Posterior vena cava (tissue), 2 donors: Measurements from ENCODE around the gene CHST9. TPM values are rescaled to one million over a fixed set of nuclear protein-coding genes. Genes with fewer than 3 reads are reported as not detected.

ENCODE experiments used
- DNase-seq: peaks from one replicate; pipeline ENCODE4 v3.0.0-alpha.2; 2020; ENCODE audit warnings: low spot score
- intact Hi-C, 2 donors: fragments of 100-400 bp; cut with DNase I; formaldehyde crosslinking; loops; one replicate each; pipeline versions ENCODE4 v1.14.1 to v1.14.2; 2022 to 2023
- total RNA-seq, 2 donors: library from RNA; stranded (reverse); fragmentation: NEBNext Ultra II Directional; extraction: Animal tissue kit (Norgen Biotek cat#: 25700); gene quantifications; one replicate each; pipeline ENCODE4 v1.2.1, GENCODE V29; 2021
- donor health status: DM: yes; HTN: yes; CAD: no.
- donor health status: DM: yes; HTN: yes; CAD: no.

The CHST9 gene
- total RNA-seq, 2 donors from 2014 or later: 0.14 TPM; not detected in 1

DNA sequence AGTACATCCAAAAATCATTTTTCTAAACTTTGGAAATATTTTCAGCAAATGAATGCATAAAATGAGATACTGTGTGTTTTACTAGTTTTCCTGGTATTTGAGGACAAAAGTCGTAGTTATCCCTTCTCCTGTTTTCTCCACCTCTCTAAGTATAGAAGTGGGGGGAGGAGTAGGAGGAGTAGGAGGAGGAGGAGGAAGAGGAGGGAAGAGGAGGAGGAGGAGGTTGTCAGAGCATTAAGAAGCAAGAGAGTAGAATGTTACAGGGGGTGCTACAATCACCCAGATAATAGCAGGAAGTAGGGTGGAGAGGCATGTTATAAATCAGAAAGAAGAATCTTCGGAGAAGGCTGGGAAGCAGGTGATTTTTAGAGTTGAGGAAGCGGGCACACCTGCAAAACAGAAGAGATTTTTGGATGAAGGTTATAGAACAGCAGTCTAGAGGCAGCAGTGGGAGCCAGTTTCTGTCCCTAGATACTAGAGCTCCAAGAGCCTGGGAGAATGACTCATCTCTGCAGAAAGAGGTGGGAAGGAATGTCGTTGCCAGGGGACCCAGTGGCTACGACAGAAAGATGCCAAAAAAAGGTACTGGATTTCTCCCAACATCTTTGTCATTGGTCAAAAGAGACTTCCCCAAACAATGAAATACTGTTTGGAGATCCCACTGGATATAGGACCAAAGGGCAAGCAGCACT, 275.4 kb downstream of the CHST9 start:
- intact Hi-C loops: loop anchor here in 1 of 2 donors (1.0 to 10.0 kb wide), 2 partner anchors 11 to 155 kb away; no protein-coding TSS in a partner anchor
- no peak for DNase-seq

DNA sequence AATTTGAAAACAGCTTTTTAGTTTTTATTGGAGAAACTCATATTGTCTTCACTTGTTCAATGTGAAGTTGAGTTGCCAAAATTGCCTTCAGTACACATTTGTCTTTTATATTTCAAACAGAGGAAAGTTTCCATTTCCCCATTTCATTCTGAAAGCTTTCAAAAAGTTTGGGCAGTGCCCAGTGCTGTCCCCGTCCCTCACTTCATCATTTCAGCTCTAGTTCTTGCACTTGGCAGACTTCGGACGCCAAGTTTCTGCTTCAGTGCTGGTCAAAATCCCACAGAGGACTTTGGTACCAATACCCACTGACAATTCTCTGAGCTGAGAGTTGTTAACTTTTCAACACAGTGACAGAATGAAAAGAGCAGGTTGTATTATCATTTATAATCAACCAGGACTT, 276.2 kb downstream of the CHST9 start:
- DNase-seq: no peak
- intact Hi-C loops: no loop called here

DNA sequence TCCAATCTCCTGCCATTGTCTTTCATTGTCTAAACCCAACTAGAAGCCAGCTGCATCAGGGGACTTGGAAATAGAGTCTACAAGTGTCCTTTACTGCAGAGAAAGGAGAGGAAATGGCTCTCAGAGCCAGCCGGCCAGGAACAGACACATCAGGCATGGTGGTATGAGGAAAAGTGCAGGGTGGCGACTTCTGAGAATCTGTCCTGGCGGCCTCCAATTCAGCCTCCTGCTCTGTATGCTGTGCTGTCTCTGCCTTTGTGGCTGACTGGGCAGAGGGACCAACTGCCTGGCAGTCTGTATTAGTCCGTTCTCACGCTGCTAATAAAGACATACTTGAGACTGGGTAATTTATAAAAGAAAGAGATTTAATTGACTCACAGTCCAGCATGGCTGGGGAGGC, 282.8 kb downstream of the CHST9 start:
- DNase-seq: no peak
- intact Hi-C loops: no loop called here

DNA sequence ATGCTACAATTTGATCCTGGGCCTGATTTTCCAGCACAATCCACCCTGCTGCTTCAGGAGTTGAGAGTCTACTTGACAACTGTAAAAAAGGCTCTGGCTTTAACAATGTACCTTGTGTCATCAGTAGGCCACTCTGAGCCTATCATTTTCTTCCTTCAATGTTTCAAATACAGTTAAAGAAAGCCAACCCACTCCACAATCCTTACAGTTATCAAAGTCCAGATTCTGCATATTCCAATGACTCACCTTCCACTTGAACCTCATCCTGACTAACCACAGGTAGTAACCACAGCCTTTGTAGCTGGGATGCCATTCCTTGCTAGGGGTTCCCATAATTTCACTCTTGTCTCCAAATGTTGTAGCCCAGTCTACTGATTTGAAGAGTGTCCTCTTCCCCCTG, 284.1 kb downstream of the CHST9 start:
- intact Hi-C loops: no loop called here
- DNase-seq: no peak

DNA sequence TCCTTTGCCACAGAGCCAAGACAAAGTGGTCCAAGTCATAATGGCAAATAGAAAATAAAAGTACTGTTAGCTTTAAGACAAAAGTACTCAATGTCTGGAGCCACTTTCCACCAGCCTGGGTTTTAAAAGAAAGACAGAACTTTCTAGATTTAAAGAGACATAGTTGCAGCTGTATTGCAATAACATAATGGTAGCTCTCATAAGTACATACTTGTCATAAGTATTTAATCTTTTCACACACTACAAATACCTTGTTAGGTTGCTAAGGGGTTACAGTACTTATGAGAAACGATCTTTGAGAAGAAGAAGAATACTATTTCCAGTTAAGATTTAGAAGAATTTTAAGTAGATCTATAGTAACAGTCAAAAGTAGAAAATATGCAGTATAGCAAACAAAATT, 290.7 kb downstream of the CHST9 start:
- DNase-seq: no peak
- intact Hi-C loops: no loop called here

DNA sequence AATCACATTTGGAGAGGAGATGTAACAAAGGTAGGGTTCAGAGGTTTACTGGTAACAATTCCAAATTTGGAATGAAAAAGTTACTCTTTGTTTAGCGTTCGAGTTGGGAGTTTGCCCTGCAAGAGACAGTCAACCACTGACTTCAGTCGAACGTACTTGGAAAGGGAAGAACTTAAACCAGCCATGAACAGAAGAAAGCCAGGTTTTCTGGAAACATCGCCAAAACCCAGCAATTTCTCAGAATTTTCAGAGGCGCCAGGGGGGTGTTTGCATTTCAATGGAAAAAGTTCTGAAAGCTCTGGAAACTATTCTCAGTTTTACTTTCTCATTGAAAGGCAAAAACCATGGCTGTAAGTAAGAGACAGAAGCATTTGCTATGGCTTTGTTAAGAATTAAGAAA, 291.1 kb downstream of the CHST9 start:
- no peak for DNase-seq
- intact Hi-C loops: no loop called here

DNA sequence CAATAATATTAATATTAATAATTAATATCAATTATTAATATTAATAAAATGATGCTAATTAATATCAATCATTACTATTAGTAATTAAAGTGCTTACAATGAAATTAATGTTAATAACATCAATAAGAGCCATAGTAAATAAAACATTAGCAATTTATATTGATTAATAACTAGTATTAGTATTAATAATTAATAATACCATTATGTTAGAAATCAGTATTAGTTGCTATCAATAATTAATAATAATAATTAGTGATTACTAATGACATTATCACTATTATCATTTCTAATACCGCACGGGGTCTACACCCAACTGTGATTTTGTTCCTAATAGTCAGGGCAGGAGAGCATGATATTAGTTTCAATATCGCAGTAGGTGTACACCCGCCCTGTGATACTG, 296.8 kb downstream of the CHST9 start:
- intact Hi-C loops: no loop called here

DNA sequence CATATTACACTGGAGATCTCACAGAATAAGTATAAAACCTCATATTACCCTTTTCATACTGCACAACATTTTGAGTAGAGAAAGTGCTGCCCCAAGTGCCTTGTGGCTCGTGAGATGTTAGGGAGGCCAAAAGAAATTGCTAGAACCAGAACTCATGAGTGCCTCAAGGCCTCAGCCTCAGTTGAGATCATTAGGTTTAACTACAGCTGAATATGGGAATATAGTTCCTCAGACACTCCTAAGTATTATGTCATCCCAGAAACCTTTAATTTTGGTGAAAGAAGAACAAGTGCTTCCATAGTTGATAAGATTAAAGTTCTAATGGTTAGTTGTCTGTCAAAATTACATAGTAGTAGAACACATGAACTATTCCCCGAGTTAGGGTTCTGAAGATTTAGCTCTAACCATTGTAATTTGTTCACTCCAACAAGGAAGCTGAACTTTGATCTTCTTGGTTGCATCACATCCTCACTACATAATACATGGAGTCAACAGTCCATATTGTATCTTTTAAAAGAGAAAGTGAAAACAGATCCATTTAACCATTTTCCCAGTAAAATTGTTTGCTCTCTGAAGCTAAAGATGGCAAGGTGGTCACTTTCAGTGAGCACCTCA, 310.0 kb downstream of the CHST9 start:
- intact Hi-C loops: no loop called here
- no peak for DNase-seq

More for the DNA sequence above, 296.8 kb downstream of the CHST9 start:
- no peak for DNase-seq

DNA sequence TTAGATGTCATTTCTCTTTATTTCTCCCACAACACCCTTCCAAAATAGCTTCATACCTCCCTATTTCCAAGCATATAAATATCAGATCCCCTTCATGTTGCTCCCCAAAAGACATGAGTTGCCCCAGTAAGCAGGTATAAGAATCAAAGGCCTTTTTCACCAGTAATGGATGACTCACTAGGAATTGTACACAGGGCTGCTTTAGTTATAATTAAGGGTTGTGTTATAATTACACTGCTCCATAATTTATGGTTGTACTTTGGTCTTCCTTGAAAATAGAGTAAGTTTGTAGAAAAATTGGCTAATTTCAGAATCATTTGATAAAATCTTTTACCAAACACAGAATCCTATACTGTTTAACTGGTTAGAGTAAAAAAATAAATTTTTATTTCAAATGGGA, 310.8 kb downstream of the CHST9 start:
- intact Hi-C loops: no loop called here
- no peak for DNase-seq

DNA sequence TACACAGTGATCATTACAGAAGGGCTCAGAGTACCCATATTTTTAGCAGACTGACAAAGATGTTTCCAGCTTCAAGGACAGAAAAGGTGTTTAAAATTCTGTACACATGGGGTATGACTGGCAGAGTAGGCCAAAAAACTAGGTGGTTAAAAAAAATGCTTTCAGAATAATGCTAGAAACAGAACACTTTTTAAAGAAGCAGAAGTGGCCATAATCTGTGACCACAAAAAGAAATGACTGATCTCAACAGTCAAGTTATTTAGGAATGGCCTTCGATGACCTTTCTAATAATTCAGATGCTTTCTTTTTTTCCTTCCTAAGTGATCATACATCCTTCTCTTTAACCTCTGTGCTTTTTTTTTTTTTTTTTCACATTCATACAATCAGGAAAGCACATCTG, 315.5 kb downstream of the CHST9 start:
- no peak for DNase-seq
- intact Hi-C loops: no loop called here

DNA sequence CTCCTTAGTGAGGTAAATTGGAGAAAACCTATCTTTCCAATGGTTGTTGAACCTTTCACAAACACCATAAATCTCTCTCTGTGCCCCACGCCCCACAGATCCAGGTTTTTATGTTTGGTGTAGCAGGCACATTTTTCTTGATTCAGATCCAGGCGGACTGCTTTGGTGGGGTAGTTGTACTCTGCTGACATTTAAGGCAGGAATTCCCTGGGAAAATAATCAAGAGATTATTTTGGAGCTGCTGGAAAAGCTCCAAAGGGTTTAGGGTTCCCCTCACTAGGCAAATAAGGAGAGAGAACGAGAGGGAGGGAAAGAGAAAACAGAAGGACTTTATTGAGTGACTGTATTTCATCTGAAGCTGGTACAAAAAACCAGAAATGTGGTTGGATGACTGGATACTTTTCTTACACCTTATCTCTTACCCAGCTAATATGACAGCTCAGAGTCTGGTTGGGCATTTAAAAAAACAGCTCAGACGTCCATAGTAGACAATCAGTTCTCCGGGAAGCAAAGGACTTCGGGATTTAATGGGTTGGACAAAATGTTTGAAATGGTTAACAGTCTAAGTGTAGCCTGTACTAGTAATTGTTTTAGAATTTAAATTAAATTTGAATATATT, 316.0 kb downstream of the CHST9 start:
- DNase-seq: no peak
- intact Hi-C loops: no loop called here

DNA sequence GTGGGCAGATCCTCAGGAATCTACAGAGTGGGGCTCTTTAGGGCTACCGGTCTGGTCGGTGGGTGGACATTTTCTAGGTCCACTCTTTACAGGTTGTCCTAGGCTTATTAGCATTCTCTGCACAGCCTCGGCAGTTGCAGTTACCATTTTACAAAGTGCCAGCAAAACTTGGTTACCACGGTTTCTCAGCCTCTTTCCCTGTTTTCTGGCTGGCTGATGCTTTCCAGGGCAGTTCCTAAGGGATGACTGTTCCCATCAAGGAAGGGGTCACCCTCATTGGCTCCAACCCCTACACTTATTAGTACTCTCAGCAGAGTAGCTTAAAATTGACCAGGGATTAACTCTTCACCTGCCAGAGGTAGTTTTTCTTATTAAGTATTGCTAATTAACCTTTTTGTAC, 317.6 kb downstream of the CHST9 start:
- intact Hi-C loops: no loop called here
- no peak for DNase-seq

DNA sequence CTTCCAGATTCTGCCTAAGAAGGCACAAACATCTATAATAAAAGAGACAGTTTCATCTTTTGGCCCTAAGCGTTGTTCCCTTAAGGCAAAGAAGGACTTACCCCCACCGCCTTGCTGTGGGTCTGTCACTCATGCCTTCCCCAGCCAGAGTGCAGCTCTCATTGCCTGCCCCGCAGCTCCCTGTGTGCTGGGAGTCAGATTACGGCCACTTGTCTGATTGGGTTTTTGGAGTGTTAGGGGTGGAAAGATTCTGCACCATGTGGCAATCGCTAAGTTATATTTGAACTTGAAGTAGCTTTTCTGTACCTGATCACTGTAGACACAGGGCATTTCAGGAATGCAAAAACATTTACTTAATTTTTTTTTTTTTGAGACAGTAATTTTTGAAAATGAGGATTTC, 319.6 kb downstream of the CHST9 start, which contains the start of gene AQP4:
TSS of gene AQP4 (minus strand) at position 151 of the 400 bp plus-strand sequence. CDS start at position 133, 18 bp downstream.
- intact Hi-C loops: no loop called here
- DNase-seq: no peak

DNA sequence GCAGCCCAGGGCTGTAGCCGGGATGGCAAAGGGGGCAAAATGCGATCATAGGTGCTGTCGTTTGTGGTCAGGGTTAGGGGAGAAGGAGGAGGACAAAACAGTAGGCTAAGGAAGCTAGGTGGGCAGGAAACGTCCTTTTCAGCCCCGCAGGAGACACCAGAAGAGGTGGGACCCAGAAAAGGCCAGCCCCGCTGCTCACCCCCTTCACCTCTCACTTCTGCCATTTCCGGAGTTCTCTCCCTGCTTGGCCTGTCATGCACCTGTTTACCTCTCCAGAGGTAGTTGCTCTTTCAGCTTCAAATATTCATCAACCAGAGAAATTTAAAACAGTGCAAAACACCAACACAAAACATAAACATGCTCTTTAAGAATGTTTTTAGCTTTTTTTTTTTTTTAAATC, 320.4 kb downstream of the CHST9 start:
- no peak for DNase-seq
- intact Hi-C loops: no loop called here

DNA sequence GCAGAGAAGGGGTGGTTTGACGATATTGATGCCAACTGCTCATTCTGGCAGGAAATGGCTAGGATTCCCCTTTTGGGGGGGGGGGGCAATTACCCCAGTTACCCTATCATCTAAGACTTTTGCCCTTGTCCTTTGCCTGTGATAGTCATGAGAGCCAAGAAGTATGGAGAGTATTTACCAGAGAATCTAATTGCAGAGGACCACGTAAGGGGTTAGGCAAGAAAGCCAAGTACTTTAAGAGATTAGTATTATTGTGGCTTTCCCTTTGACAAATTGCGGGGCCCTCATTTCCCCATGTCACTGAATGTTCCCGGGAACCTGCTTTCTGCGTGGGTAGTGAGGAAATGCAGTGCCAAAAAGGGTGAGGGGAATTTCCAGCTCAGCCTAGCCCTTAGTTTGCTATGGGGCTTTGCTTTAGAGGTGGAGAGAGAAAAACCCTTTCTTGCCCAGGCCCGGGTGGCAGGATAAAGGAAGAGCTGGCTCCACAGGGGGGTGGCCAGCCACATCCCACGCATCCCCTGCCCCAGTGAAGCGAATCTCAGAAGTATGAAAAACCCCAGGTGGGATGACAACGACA, 321.1 kb downstream of the CHST9 start:
- DNase-seq: no peak
- intact Hi-C loops: no loop called here

DNA sequence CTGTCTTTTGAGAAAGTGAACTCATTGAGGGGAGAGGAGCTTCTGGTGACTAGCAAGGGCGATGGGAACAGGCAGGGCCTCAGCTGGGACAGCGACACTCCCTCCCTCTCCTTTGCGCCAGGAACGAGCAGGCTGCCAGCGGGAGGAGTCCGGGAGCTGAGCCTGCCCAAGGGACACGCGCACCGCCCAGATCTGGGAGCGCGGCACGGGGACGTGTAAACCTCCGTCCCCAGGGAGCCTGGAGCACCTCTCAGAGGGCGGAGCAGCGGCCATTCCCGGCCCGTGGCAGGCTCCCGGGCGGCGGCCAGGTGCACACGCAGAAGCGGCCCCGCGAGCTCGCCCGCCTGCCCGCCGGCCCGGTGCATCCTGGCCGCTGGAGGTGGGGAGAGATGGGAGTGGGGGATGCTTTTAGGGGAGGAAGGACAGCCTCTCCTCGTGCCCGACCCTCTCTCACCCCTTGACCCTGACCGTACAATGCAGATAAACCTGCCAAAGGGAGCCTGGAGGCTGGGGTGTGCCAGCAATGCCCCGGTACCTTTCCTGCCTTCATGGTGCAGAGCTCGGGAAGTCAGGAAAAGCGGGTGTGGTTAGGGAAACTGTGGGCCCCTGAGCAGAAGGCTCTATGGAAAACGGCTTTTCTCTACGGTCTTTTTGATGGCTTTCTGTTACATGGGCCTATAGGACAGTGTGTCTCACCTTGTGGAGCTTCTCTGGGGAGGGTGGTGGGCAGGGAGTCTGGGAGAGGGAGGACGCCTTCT, 321.8 kb downstream of the CHST9 start:
- DNase-seq: peak; percentile 81
- intact Hi-C loops: no loop called here

DNA sequence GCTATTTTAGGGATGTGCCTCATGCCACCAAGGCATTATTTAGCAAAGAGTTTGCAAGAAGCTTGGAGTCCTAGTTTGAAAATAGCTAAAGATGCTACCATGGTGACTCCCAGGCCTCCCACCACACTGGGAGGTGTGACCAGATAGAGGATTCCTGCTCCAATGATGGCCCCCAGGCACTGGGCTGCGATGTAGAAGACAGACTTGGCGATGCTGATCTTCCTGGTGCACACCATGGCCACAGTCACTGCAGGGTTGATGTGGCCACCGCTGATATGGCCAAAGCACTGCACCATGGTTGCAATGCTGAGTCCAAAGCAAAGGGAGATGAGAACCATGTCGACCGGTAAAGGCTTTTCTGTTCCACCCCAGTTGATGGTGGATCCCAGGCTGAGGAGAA, 323.0 kb downstream of the CHST9 start:
- intact Hi-C loops: no loop called here

More for the DNA sequence above, 323.0 kb downstream of the CHST9 start:
- no peak for DNase-seq
